GM12865 (cell line): ENCODE results near the gene CHM.
A peak's percentile ranks its signal among the peaks of the same experiment; 100 is the strongest.

Experiments
- DNase-seq: peaks from one replicate; pipeline ENCODE4 v3.0.0; 2010; ENCODE audit warnings: low read depth
- H3K4me3 ChIP-seq: 2 replicates; pipeline ENCODE4 v1.5.1; 2011; ENCODE audit warnings: mild to moderate bottlenecking, low read depth, low read length, control low read depth
- TF ChIP-seq, protein P1 (sequence below): IDR thresholded peaks from 2 replicates; pipeline ENCODE4 v1.5.1; 2011; ENCODE audit warnings: low read length, control low read depth, low read depth, inconsistent platforms; ENCODE audit not compliant: insufficient read depth; ENCODE audit errors: missing control alignments

The CHM gene

DNA sequence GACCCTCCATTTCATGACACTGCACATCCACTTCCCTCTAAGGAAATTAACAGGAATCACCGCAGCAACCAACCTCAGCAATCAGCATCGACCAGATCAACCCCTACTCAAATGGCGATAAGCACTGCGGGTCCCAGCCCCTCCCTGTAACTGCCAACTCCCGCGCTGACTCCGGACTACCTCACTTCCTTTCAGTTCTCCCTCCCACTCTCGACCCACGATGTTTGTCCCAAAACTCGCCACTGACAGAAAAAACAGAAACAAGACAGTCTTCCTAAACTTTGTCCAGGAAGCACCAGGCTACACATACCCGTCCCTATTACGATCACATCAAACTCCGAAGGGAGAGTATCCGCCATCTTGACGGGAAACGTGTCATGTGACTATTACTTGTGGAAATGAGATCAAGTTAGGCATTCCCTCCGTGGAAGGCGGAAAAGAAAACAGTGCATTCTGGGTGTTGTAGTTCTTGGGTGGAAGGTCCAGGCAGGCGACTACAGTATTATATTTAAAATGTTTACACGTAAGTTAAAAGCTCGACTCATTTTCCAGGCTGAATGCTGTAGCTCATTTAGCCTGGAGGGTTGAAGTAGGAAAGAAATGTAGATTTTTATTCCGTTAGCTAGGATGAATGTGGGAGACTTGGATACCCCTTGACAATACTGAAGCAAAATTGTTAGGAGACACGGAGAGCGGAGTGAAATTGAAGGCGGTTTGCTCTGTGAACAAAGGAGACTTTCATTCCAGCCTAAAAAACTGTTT lies at the start of gene CHM:
Gene CHM (minus strand): TSS at position 385 of the 762 bp plus-strand sequence. CDS start 26 bp downstream, at position 359.
- H3K4me3 ChIP-seq, result peak within 1 kb of the TSS; percentile 82
- DNase-seq, result peak; percentile 81
- TF ChIP-seq, protein P1, sequence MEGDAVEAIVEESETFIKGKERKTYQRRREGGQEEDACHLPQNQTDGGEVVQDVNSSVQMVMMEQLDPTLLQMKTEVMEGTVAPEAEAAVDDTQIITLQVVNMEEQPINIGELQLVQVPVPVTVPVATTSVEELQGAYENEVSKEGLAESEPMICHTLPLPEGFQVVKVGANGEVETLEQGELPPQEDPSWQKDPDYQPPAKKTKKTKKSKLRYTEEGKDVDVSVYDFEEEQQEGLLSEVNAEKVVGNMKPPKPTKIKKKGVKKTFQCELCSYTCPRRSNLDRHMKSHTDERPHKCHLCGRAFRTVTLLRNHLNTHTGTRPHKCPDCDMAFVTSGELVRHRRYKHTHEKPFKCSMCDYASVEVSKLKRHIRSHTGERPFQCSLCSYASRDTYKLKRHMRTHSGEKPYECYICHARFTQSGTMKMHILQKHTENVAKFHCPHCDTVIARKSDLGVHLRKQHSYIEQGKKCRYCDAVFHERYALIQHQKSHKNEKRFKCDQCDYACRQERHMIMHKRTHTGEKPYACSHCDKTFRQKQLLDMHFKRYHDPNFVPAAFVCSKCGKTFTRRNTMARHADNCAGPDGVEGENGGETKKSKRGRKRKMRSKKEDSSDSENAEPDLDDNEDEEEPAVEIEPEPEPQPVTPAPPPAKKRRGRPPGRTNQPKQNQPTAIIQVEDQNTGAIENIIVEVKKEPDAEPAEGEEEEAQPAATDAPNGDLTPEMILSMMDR, result no peak

DNA sequence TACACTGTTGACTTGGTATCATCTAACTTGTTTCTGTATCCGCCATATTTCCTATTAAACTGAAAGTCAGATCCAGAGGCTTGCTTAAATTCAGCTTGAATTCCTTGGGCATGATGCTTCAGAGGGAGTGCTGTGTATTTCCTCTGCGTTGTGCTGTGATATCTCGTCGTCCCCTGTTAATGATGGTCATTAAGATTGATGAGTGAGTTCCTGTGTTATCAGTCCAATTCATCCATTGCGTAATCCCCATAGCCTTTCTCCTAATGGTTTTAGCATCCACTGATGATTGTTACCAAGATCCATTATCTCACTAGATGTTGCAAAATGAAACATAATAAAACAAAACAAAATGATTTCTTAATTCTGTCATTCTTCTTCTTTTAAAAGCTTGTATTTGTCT lies 31.3 kb upstream of the CHM start:
- TF ChIP-seq, protein P1, result no peak
- H3K4me3 ChIP-seq, result no peak overlapping the region
- no peak for DNase-seq

DNA sequence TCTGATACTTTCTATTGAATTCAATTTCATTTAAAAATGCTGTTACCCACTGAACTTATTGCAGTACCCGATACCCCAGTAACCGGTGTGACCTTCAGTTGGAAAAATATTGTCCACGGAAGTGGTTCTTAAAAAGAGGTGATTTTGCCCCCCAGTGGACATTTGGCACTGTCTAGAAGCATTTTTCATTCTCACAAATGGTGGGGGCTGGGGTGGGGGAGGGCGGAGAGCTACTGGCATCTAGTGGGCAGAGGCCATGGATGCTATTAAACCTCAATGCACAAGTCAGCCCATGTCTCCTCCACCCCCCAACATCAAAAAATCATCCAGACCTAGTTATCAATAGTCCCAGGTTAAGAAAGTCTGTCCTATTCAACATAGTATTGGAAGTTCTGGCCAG lies 19.6 kb upstream of the CHM start:
- DNase-seq, result peak; percentile 2

GRCh38 chrX:86061407-86061806 lies 14.0 kb upstream of the CHM start:
- TF ChIP-seq, protein P1, result no peak
- H3K4me3 ChIP-seq, result no peak overlapping the region
- DNase-seq, result no peak

More for the DNA sequence above, 19.6 kb upstream of the CHM start:
- TF ChIP-seq, protein P1, result no peak
- H3K4me3 ChIP-seq, result no peak overlapping the region

GRCh38 chrX:86051741-86052140 lies 4.4 kb upstream of the CHM start:
- DNase-seq, result no peak
- TF ChIP-seq, protein P1, result no peak
- H3K4me3 ChIP-seq, result no peak overlapping the region

DNA sequence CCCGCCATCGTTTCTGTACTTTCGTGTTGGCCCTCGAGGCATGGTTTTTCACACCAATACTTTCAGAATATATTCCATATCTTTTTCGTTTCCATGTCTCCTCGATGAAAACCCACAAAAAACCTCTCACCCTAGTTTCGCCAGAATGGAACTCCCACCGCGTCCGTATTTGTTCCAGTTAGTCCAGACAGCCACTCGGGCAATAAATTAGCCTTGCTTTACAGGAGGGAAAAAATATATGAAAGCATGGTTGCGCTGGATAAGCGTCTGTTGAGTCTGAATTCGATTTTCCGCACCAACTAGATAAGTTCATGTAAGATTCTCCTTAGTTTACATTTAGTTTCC lies 550 bp upstream of the CHM start:
- peak overlapping the region; percentile 82 for H3K4me3 ChIP-seq
- TF ChIP-seq, protein P1, result no peak
- DNase-seq, result no peak

- no peak for DNase-seq
- TF ChIP-seq, protein P1, result no peak
- no peak overlapping the region for H3K4me3 ChIP-seq
Measured at GRCh38 chrX:86044216-86044615, 3.1 kb downstream of the CHM start.
